H9 (cell line): Measurements from ENCODE around the gene PRSS50. TPM values are rescaled to one million over a fixed set of nuclear protein-coding genes. Genes with fewer than 3 reads are reported as not detected.
A peak's percentile ranks its signal among the peaks of the same experiment; 100 is the strongest.

Experiments used
- DNase-seq: peaks from one replicate; pipeline ENCODE4 v3.0.0-alpha.2; 2017
- H2AFZ ChIP-seq: one replicate; pipeline ENCODE4 v1.6.1; 2013; ENCODE audit warnings: mild to moderate bottlenecking, low read length, control low read depth, moderate library complexity
- H2AK5ac ChIP-seq: 2 replicates; pipeline ENCODE4 v1.6.1; 2013; ENCODE audit warnings: low read length, control low read depth, mixed read lengths; ENCODE audit not compliant: insufficient read length
- H2BK120ac ChIP-seq: one replicate; pipeline ENCODE4 v1.6.1; 2013; ENCODE audit warnings: low read depth, mild to moderate bottlenecking, low read length, control low read depth, inconsistent platforms; ENCODE audit not compliant: poor library complexity, severe bottlenecking
- H2BK12ac ChIP-seq: 2 replicates; pipeline ENCODE4 v1.6.1; 2013; ENCODE audit warnings: low read length, control low read depth, mixed read lengths, low read depth; ENCODE audit not compliant: insufficient read length
- H2BK15ac ChIP-seq: 2 replicates; pipeline ENCODE4 v1.6.1; 2013; ENCODE audit warnings: low read depth, low read length, control low read depth
- H2BK20ac ChIP-seq: one replicate; pipeline ENCODE4 v1.6.1; 2013; ENCODE audit warnings: low read depth, mild to moderate bottlenecking, low read length, control low read depth, inconsistent platforms; ENCODE audit not compliant: poor library complexity, severe bottlenecking
- H2BK5ac ChIP-seq: 2 replicates; pipeline ENCODE4 v1.6.1; 2013; ENCODE audit warnings: low read length, control low read depth, mixed read lengths; ENCODE audit not compliant: insufficient read length
- H3K14ac ChIP-seq: 2 replicates; pipeline ENCODE4 v1.6.1; 2013; ENCODE audit warnings: low read length, control low read depth; ENCODE audit not compliant: insufficient read depth
- H3K18ac ChIP-seq: 2 replicates; pipeline ENCODE4 v1.6.1; 2013; ENCODE audit warnings: low read depth, mild to moderate bottlenecking, mixed read lengths, low read length, control low read depth; ENCODE audit not compliant: insufficient read length
- H3K23ac ChIP-seq: 2 replicates; pipeline ENCODE4 v1.6.1; 2013; ENCODE audit warnings: low read length, control low read depth, mixed read lengths, low read depth; ENCODE audit not compliant: insufficient read length
- H3K23me2 ChIP-seq: 2 replicates; pipeline ENCODE4 v1.6.1; 2013; ENCODE audit warnings: low read depth, mild to moderate bottlenecking, mixed read lengths, low read length, control low read depth; ENCODE audit not compliant: insufficient read length, poor library complexity, severe bottlenecking
- H3K27ac ChIP-seq: 2 replicates; pipeline ENCODE4 v1.5.1; 2013; ENCODE audit warnings: low read length, control low read depth, mixed read lengths, low read depth; ENCODE audit not compliant: insufficient read length
- H3K27me3 ChIP-seq: 2 replicates; pipeline ENCODE4 v1.6.1; 2013; ENCODE audit warnings: low read length, control low read depth, inconsistent platforms; ENCODE audit not compliant: insufficient read depth
- H3K4ac ChIP-seq: 2 replicates; pipeline ENCODE4 v1.6.1; 2013; ENCODE audit warnings: low read depth, mild to moderate bottlenecking, control low read depth, inconsistent platforms, low read length, moderate library complexity
- H3K4me1 ChIP-seq: 2 replicates; pipeline ENCODE4 v1.6.1; 2013; ENCODE audit warnings: low read length, control low read depth, inconsistent platforms; ENCODE audit not compliant: insufficient read depth
- H3K4me2 ChIP-seq: 2 replicates; pipeline ENCODE4 v1.6.1; 2013; ENCODE audit warnings: low read length, control low read depth, mixed read lengths; ENCODE audit not compliant: insufficient read length, insufficient read depth
- H3K56ac ChIP-seq: 2 replicates; pipeline ENCODE4 v1.6.1; 2013; ENCODE audit warnings: low read depth, mild to moderate bottlenecking, mixed read lengths, low read length, control low read depth; ENCODE audit not compliant: insufficient read length
- H3K79me1 ChIP-seq: 2 replicates; pipeline ENCODE4 v1.6.1; 2013; ENCODE audit warnings: low read depth, mild to moderate bottlenecking, moderate library complexity, low read length, control low read depth, inconsistent platforms; ENCODE audit not compliant: insufficient read depth, poor library complexity, severe bottlenecking
- H3K79me2 ChIP-seq: 2 replicates; pipeline ENCODE4 v1.6.1; 2013; ENCODE audit warnings: low read length, control low read depth, inconsistent platforms; ENCODE audit not compliant: insufficient read depth
- H3K9ac ChIP-seq: 2 replicates; pipeline ENCODE4 v1.6.1; 2013; ENCODE audit warnings: low read length, control low read depth, mixed read lengths; ENCODE audit not compliant: insufficient read length; ENCODE audit errors: extremely low read depth
- H3K9me3 ChIP-seq: one replicate; pipeline ENCODE4 v1.6.1; 2013; ENCODE audit warnings: low read depth, low read length, inconsistent platforms; ENCODE audit not compliant: control insufficient read depth
- H3T11ph ChIP-seq: one replicate; pipeline ENCODE4 v1.6.1; 2013; ENCODE audit warnings: mild to moderate bottlenecking, low read length, control low read depth, inconsistent platforms
- H4K20me1 ChIP-seq: one replicate; pipeline ENCODE4 v1.6.1; 2013; ENCODE audit not compliant: control insufficient read depth, insufficient read length, insufficient read depth
- H4K5ac ChIP-seq: 2 replicates; pipeline ENCODE4 v1.6.1; 2013; ENCODE audit warnings: low read depth, mild to moderate bottlenecking, mixed read lengths, low read length, control low read depth; ENCODE audit not compliant: insufficient read length
- H4K8ac ChIP-seq: replicated peaks from 2 replicates; pipeline ENCODE4 v1.6.1; 2013; ENCODE audit warnings: low read length, control low read depth, mixed read lengths, low read depth; ENCODE audit not compliant: insufficient read length
- H4K91ac ChIP-seq: 2 replicates; pipeline ENCODE4 v1.6.1; 2013; ENCODE audit warnings: low read depth, mild to moderate bottlenecking, moderate library complexity, mixed read lengths, low read length, control low read depth; ENCODE audit not compliant: insufficient read length
- H3K27ac Mint-ChIP-seq, 3 experiments: 2 replicates in 2 of 3; 3 replicates in 1 of 3; pipeline ENCODE4 v1.8.0; 2020 to 2021; ENCODE audit warnings: mixed read lengths in 3 of 3, mild to moderate bottlenecking in 1 of 3, moderate library complexity in 1 of 3
- H3K27me3 Mint-ChIP-seq: 2 replicates; pipeline ENCODE4 v1.8.0; 2021; ENCODE audit warnings: low read depth, mild to moderate bottlenecking, moderate library complexity, mixed read lengths
- H3K36me3 Mint-ChIP-seq, 3 experiments: 2 replicates in 2 of 3; 3 replicates in 1 of 3; pipeline ENCODE4 v1.8.0; 2020 to 2021; ENCODE audit warnings: low read depth in 3 of 3, mixed read lengths in 3 of 3; ENCODE audit not compliant: insufficient read depth in 1 of 3
- H3K4me1 Mint-ChIP-seq, 2 experiments: 2 replicates each; pipeline ENCODE4 v1.8.0; 2020; ENCODE audit warnings: mixed read lengths in 2 of 2
- H3K4me3 Mint-ChIP-seq, 2 experiments: 2 replicates in 1 of 2; 3 replicates in 1 of 2; pipeline ENCODE4 v1.8.0; 2020 to 2021; ENCODE audit warnings: mild to moderate bottlenecking in 2 of 2, mixed read lengths in 2 of 2, moderate library complexity in 1 of 2
- H3K9me3 Mint-ChIP-seq, 2 experiments: 2 replicates in 1 of 2; 3 replicates in 1 of 2; pipeline ENCODE4 v1.8.0; 2020; ENCODE audit warnings: mild to moderate bottlenecking in 2 of 2, mixed read lengths in 2 of 2, moderate library complexity in 1 of 2
- WGBS: extraction: QIAGEN DNeasy Blood & Tissue Kit; methylation state at CpG from one replicate; pipeline ENCODE4 v1.1.7; 2013; ENCODE audit warnings: missing lambda C conversion rate, low lambda C conversion rate, mixed read lengths; ENCODE audit not compliant: insufficient read length; ENCODE audit errors: extremely low coverage; 5-methylcytosine and 5-hydroxymethylcytosine counted together
- long read RNA-seq: library from polyadenylated mRNA; unstranded; transcript quantifications from one replicate; pipeline ENCODE4 v2.0.0, GENCODE V29; 2020
- total RNA-seq: library from RNA; stranded (reverse); gene quantifications from 2 replicates; pipeline ENCODE4 v1.2.1, GENCODE V29; 2021
- TF ChIP-seq, protein P1 (sequence below): fragments of 200-600 bp; sonication (generic); conservative IDR thresholded peaks from 3 replicates; pipeline ENCODE4 v1.8.0; 2021; ENCODE audit warnings: antibody characterized with exemption, mild to moderate bottlenecking

The PRSS50 gene, protein sequence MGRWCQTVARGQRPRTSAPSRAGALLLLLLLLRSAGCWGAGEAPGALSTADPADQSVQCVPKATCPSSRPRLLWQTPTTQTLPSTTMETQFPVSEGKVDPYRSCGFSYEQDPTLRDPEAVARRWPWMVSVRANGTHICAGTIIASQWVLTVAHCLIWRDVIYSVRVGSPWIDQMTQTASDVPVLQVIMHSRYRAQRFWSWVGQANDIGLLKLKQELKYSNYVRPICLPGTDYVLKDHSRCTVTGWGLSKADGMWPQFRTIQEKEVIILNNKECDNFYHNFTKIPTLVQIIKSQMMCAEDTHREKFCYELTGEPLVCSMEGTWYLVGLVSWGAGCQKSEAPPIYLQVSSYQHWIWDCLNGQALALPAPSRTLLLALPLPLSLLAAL
- 0.24 and 0.59 TPM in 2 replicates for total RNA-seq
- long read RNA-seq, partial matches to known transcripts: 0 of 1 reads
- long read RNA-seq, other reads (novel, unspliced or antisense): 1 of 1 reads

DNA sequence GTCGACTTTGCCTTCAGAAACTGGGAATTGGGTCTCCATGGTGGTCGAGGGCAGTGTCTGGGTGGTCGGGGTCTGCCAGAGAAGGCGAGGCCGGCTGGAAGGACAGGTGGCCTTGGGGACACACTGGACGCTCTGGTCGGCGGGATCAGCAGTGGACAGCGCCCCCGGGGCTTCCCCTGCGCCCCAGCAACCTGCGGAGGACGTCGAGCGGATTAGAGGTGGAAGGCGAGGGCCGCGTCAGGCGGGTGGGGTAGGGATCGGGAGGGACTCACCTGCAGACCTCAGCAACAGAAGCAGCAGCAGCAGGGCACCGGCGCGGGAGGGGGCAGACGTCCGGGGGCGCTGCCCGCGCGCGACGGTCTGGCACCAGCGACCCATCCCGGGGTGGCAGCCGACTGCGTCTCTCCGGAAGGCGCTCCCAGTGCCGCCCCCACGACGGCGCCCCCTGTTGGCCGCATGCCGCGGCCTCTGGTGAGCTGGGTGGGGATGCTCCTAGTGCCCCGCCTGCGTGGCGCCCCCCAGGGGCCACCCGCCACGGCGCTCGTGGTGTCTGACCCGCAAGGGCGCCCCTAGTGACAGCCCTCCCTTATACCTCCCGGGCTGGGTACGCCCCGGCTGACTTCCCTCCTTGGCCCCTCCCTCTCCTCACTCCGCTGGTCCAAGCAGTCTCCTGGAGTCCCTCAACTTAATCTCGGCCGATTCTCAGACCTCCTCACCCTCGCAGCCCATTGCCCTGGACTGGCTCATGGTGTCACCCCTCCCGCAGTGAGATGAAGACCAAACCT lies at the start of gene PRSS50:
Gene PRSS50 (minus strand): TSS at position 423 of the 785 bp plus-strand sequence. CDS start 45 bp downstream, at position 378.
- no peak within 1 kb of the TSS for H2BK20ac ChIP-seq
- H3K27me3 Mint-ChIP-seq: peaks cover 4% of the 10 kb centered on the region

More for the DNA sequence above, at the start of gene PRSS50:
- H2BK15ac ChIP-seq: no peak within 1 kb of the TSS
- WGBS: no CpG with 5 or more reads among the region's 61 CpGs
- no peaks in the 10 kb centered on the region for H3K23me2 ChIP-seq
- no peak within 1 kb of the TSS for H3K56ac ChIP-seq
- H3K9ac ChIP-seq: no peak within 1 kb of the TSS
- H4K8ac ChIP-seq: no peak within 1 kb of the TSS
- H3K4me2 ChIP-seq: no peak within 1 kb of the TSS
- H3K9me3 ChIP-seq: no peaks in the 10 kb centered on the region
- H3K14ac ChIP-seq: no peak within 1 kb of the TSS
- no peak within 1 kb of the TSS for H2AFZ ChIP-seq
- Mint-ChIP-seq H3K4me1 (peaks cover 5 to 8% of the 10 kb centered on the region in 2 experiments), H3K9me3 (peaks cover 0 to 2% of the 10 kb centered on the region in 2 experiments; a peak in 1 of 5 replicates), H3K27ac (peak within 1 kb of the TSS in 2 of 3 experiments; percentile 61 to 66; a peak in 2 of 7 replicates), H3K36me3 (no peaks in the 10 kb centered on the region), H3K4me3 (no peak within 1 kb of the TSS)
- no peak within 1 kb of the TSS for H2BK120ac ChIP-seq
- no peak within 1 kb of the TSS for H4K91ac ChIP-seq
- H3K18ac ChIP-seq: no peak within 1 kb of the TSS
- no peak within 1 kb of the TSS for H2AK5ac ChIP-seq
- no peak within 1 kb of the TSS for H3K4ac ChIP-seq
- DNase-seq: peak; percentile 80
- H3K79me1 ChIP-seq: no peaks in the 10 kb centered on the region
- H2BK5ac ChIP-seq: no peak within 1 kb of the TSS
- H3K79me2 ChIP-seq: no peaks in the 10 kb centered on the region
- H3K23ac ChIP-seq: no peak within 1 kb of the TSS
- no peaks in the 10 kb centered on the region for H3K27me3 ChIP-seq
- no peak within 1 kb of the TSS for H4K5ac ChIP-seq
- no peaks in the 10 kb centered on the region for H4K20me1 ChIP-seq
- H3K27ac ChIP-seq: no peak within 1 kb of the TSS
- H3T11ph ChIP-seq: no peak within 1 kb of the TSS
- TF ChIP-seq, protein P1, sequence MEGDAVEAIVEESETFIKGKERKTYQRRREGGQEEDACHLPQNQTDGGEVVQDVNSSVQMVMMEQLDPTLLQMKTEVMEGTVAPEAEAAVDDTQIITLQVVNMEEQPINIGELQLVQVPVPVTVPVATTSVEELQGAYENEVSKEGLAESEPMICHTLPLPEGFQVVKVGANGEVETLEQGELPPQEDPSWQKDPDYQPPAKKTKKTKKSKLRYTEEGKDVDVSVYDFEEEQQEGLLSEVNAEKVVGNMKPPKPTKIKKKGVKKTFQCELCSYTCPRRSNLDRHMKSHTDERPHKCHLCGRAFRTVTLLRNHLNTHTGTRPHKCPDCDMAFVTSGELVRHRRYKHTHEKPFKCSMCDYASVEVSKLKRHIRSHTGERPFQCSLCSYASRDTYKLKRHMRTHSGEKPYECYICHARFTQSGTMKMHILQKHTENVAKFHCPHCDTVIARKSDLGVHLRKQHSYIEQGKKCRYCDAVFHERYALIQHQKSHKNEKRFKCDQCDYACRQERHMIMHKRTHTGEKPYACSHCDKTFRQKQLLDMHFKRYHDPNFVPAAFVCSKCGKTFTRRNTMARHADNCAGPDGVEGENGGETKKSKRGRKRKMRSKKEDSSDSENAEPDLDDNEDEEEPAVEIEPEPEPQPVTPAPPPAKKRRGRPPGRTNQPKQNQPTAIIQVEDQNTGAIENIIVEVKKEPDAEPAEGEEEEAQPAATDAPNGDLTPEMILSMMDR: peak; percentile 97
- no peaks in the 10 kb centered on the region for H3K4me1 ChIP-seq
- H2BK12ac ChIP-seq: no peak within 1 kb of the TSS
